NCI-H2107 treated with DMSO at 0.1 percent for 48 hours (cell line): Measurements from ENCODE around the gene HACE1.
A peak's percentile ranks its signal among the peaks of the same experiment; 100 is the strongest.
"Not testable (repeated sequence)": the region's sequence is repeated elsewhere in the genome, so short reads cannot be mapped to it uniquely, and the experiment has no call there.

Experiments
- DNase-seq: peaks from one replicate; lab custom pipeline; 2025; ENCODE audit not compliant: unreplicated experiment; lab: John Stamatoyannopoulos, UW

HACE1 gene

DNA sequence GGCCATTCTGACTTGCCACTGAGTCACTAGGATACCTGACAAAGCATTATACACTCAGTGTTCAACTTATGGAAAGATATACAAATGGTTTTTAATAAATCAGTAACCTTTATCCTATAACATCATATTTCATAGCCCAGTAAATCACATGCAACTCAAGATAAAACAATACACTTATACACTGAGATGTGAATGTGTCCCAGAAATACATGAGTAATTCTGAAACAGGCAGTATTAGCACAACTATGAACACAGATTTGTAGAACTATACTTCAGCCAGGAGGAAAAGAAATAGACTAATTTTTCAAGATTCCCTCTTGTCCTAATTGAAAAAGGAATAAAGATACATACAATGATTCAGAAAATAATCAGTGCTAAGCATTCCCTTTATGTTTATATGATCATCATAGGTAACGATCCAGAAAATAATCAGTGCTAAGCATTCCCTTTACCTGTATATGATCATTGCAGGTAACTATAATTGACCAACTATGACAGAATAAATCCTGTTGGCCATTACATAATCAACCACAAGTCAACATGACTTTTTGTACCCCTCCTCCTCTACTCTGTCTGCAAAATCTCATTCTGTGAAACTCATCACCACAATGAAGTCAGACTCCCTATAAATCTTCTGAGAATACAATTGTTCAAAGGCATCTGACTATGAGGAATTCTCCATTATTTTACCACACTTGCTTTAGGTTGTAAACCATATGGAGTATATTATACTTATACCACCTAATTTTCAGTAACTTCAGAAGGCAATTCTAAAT is 30.3 kb downstream of the HACE1 start:
- DNase-seq: no peak

DNA sequence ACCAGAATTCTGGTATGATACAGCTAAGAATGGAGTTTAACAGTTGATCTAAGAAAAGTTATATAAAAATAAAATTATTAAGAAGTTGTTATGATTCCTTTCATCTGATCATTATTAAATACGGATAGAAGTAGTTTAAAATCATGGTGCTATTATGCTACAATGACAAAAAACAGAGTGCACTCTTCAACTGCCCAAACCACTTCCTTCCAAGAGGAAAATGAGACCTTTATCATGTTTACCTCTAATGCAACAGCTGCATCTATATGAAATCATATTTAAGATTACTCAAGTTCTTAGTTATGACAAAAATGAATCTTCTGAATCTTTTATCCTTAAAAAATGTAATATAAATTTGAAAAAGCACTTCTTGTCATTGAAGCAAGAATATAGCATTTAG is 31.2 kb downstream of the HACE1 start:
- DNase-seq: no peak

DNA sequence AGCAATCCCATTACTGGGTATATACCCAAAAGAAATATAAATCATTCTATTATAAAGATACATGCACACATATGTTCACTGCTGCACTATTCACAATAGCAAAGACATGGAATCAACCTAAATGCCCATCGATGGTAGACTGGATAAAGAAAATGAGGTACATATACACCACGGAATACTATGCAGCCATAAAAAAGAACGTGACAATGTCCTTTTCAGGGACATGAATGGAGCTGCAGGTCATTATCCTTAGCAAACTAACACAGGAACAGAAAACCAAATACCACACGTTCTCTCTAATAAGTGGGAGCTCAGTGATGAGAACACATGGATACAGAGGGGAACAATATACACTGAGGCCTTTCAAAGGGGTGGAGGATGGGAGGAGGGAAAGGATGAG is 38.9 kb downstream of the HACE1 start:
- not testable (repeated sequence) for DNase-seq

DNA sequence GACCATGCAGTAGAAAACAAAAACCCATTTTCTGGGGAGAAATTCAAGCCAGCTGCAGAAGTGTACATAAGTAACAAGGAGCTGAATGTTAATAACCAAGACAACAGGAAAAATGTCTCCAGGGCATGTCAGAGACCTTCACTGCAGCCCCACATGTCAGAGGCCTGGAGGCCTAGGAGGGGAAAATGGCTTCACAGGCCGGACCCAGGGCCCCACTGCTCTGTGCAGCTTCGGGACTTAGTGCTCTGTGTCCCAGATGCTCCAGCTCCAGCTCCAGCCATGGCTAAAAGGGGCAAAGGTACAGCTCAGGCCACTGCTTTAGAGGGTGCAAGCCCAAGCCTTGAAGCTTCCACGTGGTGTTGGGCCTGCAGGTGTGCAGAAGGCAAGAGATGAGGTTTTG is 43.6 kb downstream of the HACE1 start:
- no peak for DNase-seq

DNA sequence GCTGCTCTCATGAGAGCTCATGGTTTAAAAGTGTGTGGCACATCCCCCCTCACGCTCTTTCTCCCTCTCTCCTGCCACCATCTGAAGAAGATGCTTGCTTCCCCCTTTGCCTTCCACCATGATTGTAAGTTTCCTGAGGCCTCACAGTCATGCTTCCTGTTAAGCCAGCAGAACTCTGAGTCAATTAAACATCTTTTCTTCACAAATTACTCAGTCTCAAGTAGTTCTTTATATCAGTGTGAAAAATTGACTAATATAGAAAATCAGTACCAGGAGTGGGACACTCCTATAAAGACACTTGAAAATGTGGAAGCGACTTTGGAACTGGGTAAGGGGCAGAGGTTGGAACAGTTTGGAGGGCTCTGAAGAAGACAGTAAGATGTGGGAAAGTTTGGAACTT is 45.0 kb downstream of the HACE1 start:
- no peak for DNase-seq

DNA sequence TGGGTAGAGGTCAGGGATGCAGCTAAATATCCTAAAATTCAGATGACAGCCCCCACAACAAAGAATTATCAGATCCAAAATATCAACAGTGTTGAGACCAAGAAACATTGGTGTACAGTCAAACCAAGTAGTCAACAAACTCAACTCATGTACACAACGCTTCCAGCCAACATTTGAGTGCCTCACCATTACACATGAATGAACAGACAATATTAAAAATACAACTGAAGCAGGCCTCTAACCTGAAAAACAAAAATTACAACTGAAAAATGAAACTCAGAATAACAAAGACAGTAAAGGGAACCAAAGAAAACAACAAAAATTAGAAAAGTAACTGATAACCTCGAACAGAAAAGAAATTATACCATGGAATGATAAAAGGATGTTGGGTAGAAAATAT is 46.2 kb downstream of the HACE1 start:
- no peak for DNase-seq

DNA sequence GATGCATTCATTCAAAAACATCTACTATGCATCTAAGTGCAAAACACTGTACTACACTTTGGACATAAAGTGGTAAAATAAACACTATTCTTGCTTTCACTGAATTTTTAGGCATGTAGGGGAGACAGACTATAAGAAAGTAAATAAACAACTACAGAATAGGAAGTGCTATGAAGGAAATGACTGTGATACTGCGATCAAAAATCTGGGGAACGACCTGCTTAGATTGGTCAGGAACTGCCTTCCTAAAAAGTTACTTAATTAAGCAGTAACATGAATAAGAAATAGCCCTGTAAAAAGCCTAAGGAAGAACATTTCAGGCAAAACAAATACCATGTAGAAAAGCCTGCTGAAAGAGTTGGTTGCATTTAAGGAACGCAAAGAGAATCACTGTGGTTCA is 50.6 kb downstream of the HACE1 start:
- no peak for DNase-seq

DNA sequence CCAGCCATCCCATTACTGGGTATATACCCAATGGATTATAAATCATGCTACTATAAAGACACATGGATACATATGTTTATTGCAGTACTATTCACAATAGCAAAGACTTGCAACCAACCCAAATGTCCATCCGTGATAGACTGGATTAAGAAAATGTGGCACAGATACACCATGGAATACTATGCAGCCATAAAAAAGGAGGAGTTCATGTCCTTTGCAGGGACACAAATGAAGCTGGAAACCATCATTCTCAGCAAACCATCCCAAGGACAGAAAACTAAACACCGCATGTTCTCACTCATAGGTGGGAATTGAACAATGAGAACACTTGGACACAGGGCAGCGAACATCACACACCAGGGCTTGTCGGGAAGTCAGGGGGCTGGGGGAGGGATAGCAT is 54.4 kb downstream of the HACE1 start:
- not testable (repeated sequence) for DNase-seq

DNA sequence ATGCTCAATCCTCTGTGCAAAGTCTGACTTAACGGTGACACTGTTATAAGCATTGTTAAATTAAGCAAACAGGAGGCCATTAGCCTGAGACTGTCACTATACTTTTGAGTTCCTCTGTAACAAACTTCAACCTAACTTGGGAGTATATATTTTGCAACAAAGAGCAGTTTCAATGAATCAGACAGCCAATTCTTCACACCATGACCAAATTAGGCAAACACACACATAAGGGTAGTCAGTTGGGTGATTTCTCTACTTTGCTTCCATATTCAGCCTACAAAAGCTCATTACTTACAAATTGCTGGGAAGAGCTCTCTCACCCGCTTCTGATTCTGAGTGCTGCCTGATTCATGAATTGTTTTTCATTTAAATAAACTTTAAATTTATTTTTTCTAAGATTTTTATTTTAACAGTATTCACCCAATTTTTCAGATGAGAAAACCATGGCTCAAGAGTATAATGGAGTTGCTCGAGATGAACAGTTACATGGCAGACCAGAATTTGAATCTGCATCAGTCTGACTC is 60.5 kb downstream of the HACE1 start:
- DNase-seq: no peak

DNA sequence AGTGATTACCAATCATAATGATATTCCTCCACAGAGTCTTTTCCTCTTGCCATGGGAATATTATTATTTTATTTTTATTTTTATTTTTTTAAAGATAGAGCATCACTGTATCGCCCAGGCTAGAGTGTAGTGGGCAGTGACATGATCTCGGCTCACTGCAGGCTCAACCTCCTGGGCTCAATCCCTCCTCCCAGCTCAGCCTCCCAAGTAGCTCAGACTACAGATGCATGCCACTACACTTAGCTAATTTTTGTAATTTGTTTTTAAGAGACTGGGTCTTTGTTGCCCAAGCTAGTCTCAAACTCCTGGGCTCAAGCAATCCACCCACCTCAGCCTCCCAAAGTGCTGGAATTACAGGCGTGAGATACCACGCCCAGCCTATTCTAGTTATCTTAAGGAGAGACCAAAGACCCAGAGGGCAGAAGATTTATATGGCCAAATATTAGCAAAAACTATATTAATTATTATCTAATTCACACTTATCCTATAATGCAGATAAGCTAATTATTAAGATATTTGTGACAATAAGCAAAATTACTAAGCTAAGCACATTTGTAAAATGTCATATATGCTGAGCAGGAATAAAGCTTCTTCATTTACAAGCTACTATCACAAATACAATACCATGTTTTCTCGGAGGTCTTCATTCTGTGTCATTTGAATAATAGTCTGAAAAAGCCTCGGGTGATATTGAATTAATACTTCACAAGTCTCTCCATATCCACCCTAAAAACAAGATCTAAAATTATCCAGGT is 63.5 kb downstream of the HACE1 start:
- DNase-seq: no peak

DNA sequence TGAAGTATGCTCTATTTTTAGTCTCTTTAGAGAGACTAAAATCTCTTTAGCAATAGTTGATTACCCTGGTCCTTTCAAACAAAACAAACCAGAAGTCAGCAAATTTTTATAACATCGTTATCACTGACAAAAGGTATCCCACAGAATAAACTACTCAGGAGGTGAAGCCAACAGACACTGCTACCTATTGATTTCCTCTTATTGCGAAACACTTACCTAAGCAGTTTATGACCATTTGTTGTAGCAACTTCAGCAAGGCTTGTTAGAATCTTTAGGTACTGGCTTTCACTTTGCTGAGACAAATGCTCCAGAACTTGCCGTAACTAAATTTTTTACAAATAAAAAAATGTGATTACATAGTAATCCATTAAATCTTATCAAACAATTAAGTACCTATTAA is 64.4 kb downstream of the HACE1 start:
- peak; percentile 22 for DNase-seq

DNA sequence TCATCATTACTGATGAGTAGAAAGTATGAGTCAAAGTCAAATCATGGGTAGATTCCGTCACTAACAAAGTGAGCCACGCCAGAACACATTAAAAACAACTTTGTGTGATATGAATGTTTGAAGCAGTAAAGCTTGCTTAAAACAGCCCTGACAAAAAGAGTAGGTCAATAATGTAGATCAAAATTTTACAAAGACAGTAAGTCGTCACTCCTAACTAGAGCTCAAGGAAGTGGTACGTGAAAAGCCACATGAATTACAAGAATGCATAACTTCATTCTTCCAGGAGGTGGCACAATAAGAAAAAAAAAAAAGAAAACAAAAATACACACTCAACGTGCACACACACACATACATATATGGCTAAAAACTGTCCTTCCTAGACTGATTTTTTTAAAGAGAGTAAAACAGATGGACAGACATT is 69.9 kb downstream of the HACE1 start:
- DNase-seq: peak; percentile 8

DNA sequence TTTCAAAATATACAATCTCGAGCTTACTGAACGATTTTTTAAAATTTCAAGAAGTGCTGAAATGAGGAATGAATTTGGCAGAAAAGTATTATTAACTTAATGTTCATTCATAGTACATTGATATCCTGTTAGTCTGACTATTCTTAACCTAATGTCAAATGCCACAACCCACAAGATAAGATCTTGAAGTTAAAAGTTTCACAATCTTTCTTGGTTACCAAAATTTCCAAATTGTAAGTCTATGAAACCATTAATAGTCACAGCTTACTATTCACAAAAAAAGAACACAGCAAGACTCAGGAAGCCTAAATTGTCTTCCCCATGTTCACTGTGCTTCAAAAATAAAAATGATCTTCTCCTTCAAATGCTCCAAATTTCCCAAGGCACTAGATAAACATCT is 71.3 kb downstream of the HACE1 start:
- no peak for DNase-seq

DNA sequence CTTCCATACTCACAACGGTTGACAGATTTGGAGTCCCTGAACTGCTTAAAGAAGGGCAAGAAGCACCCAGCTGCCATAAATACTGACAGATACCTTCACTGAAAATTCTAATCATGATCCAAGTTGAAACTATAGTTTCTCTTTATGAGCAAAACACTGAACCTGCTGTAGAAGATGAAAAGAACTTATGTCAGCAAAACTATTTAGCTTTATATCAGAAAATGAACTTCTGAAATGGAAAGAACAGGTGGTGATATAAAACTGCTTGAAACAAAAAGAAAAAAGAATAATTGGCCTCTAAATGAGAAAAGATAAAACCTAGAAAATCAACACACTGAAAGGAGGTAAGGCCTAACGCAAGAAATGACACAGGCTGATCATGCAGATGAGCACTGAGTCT is 72.4 kb downstream of the HACE1 start:
- DNase-seq: no peak

DNA sequence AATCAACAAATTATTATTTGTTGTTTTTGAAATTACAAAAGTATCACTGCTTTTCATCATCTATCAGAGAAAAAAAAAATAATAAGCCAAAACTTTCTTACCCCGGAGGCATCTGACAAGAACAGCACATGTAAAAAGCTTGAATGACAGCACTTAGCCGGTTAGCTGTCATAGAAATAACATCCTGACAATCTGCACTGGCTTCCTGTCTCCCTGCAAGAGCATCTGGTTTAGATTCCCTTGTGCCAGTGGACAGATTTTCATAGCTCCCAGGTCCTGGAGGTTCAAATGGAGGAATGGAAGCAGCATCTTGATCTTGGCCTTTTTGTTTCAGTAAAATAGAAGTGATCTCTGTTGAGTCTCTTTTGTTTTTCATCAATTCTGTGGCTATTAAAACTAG is 74.8 kb downstream of the HACE1 start:
- no peak for DNase-seq

DNA sequence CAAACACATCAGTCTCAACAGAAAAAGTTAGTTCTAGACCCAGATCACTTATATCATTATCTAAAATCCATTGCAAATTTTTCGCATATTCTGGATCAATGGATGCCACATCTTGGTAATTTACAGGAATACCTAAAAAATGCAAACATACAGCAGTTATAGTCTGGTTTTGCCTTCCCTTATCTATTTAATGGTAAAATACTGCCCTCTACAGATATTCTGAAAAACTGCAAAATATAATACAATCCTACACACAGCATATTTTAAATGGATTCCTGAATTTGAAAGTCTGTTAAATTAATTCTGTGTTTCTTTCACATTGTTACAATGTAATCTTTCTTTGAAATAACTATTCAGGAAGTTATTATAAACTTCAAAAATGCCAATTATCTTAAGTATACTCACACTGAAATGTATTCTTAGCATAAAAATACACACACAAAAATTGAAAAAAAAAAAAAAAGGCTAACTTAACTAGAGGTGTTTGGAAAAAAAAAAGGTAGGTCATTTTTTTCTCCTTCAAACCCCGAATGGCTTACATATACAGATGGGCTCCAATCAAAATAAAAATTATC is 88.4 kb downstream of the HACE1 start:
- DNase-seq: peak; percentile 6

DNA sequence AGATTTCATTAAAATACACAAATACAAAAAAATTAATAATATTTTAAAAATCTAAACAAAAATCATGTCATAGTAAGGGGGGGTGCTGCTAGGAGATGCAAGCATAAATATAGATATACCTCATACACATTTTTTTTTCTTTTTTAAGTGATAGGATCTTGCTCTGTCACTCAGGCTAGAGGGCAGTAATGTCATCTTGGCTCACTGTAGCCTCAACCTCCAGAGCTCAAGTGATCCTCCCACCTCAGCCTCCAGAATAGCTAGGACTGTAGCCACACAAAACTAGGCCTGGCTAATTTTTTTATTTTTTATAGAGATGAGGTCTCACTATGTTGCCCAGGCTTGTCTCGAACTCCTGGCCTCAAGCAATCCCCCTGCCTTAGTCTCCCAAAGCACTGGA is 90.8 kb downstream of the HACE1 start:
- DNase-seq: no peak

DNA sequence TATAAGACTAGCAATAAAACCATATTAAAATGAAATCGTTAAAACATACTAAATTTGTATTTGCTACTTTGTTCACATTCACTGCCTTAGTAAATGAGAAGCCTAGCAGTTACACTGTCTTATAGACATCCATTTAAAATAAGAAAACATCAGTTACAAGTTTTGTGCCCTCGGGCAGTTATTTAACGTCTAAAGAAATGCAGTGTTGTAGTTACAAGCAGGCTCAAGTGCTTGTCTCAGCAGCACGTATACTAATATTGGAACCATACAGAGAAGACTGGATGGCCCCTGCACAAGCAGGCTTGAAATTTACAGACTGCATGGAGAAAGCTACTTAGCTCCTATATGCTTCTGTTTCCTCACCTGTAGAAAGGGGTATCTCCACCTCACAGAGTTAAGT is 93.1 kb downstream of the HACE1 start:
- no peak for DNase-seq

DNA sequence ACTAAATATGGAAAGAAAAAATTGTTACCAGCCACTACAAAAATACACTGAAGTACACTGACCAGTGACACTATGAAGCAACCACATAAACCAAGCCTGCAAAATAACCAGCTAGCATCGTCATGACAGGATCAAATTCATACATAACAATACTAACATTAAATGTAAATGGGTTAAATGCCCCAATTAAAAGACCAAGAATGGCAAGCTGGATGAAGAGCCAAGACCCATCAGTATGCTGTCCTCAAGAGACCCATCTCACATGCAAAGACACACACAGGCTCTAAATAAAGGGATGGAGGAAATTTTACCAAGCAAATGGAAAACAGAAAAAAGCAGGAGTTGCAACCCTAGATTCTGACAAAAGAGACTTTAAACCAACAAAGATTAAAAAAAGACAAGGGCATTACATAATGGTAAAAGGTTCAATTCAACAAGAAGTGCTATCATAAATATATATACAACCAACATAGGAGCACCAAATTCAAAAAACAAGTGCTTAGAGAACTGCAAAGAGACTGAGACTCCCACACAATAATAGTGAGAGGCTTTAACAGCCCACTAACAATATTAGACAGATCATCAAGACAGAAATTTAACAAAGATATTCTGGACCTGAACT is 104.8 kb downstream of the HACE1 start:
- no peak for DNase-seq

DNA sequence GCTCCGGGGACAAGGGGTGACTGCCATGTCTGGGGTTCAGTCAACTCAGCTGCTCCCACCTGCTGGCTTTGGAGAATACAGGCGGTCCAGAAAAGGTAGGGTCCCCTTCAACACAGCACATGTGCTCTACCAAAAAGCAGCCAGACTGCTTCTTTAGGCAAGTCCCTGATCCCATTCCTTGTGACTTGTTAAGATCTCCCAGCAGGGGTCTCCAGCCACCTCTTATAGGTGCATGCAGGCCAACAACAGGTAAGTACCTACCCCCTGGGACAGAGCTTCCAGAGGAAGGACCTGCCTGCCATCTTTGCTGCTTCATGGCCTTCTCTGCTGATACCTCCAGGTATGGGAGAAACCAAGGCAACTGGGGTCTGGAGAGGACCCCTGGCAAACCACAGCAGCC is 106.5 kb downstream of the HACE1 start:
- no peak for DNase-seq

DNA sequence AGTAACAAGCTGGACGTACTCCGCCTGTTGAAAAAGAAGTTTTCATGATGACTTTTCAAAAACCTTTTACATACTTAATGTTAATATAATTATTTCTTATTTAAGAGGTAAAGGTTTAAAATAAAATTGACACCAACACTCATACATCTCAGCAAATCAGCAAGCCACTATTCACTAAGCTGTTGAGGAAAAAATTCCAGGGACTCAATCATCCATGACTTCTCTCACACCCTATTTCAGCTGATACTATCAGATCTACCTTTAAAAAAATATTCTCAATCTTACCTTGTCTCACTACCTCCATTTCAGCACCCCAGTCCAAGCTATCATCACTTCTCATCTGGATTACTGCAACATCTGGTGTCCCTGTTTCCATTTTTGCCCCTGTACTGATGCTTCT is 109.3 kb downstream of the HACE1 start:
- no peak for DNase-seq

DNA sequence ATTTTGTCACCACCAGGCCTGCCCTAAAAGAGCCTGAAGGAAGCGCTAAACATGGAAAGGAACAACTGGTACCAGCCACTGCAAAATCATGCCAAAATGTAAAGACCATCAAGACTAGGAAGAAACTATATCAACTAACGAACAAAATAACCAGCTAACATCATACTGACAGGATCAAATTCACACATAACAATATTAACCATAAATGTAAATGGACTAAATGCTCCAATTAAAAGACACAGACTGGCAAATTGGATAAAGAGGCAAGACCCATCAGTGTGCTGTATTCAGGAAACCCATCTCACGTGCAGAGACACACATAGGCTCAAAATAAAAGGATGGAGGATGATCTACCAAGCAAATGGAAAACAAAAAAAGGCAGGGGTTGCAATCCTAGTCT is 120.6 kb downstream of the HACE1 start:
- DNase-seq: not testable (repeated sequence)
